ENCODE data around the gene DOC2B. TPM values are rescaled to one million over a fixed set of nuclear protein-coding genes. Genes with fewer than 3 reads are reported as not detected.
"Not testable (repeated sequence)": the region's sequence is repeated elsewhere in the genome, so short reads cannot be mapped to it uniquely, and the experiment has no call there.

DOC2B gene
- total RNA-seq, 2 experiments from 2014 or later: not detected

GRCh38 chr17:226108-227077 is 44.9 kb upstream of the DOC2B start:
- CTCF ChIA-PET (ENCODE audit: unreplicated experiment): no interaction called here
- Histone ChIP-seq H2AFZ (ENCODE audit: low read length) (no peak overlapping the region), H3K9me3 (ENCODE audit: low read length) (no peaks in the 10 kb centered on the region), H3K79me2 (ENCODE audit: insufficient read depth, low read depth, low read length) (no peaks in the 10 kb centered on the region), H3K4me1 (ENCODE audit: insufficient read depth, low read length, poor library complexity, severe bottlenecking) (peaks cover 21% of the 10 kb centered on the region), H3K36me3 (ENCODE audit: insufficient read depth, low read length) (no peaks in the 10 kb centered on the region), H3K4me2 (ENCODE audit: low read length) (no peak overlapping the region), H4K20me1 (ENCODE audit: insufficient read depth, low read length) (no peaks in the 10 kb centered on the region), H3K27ac (ENCODE audit: low read depth, low read length, poor library complexity, severe bottlenecking) (no peak overlapping the region), H3K4me3 (ENCODE audit: low read depth, low read length, poor library complexity, severe bottlenecking) (no peak overlapping the region), H3K9me2 (ENCODE audit: insufficient read depth, low read length) (no peaks in the 10 kb centered on the region)
- TF ChIP-seq CTCF (conservative IDR thresholded peaks at IDR 0.05; ENCODE audit: low read length) (no peak), EZH2phosphoT487 (IDR thresholded peaks at IDR 0.05; ENCODE audit: borderline replicate concordance, low read depth, low read length) (no peak)
- POLR2A ChIA-PET: no interaction called here
- DNase-seq (ENCODE audit: low spot score): no peak
- intact Hi-C loops (cut with micrococcal nuclease; ENCODE audit: unreplicated experiment): no loop called here
- BruUV-seq (replicated peaks): no TSS peak

GRCh38 chr17:225551-225950 is 44.1 kb upstream of the DOC2B start:
- no peak overlapping the region for H3K27ac ChIP-seq (ENCODE audit: low read depth, low read length, poor library complexity, severe bottlenecking)
- no peaks in the 10 kb centered on the region for H4K20me1 ChIP-seq (ENCODE audit: insufficient read depth, low read length)
- DNase-seq (ENCODE audit: low spot score): no peak
- H3K4me3 ChIP-seq (ENCODE audit: low read depth, low read length, poor library complexity, severe bottlenecking): no peak overlapping the region
- intact Hi-C loops (cut with micrococcal nuclease; ENCODE audit: unreplicated experiment): no loop called here
- ChIA-PET POLR2A (no interaction called here), CTCF (ENCODE audit: unreplicated experiment) (no interaction called here)
- H3K4me1 ChIP-seq (ENCODE audit: insufficient read depth, low read length, poor library complexity, severe bottlenecking): peaks cover 13% of the 10 kb centered on the region
- H3K9me3 ChIP-seq (ENCODE audit: low read length): no peaks in the 10 kb centered on the region
- TF ChIP-seq EZH2phosphoT487 (IDR thresholded peaks at IDR 0.05; ENCODE audit: borderline replicate concordance, low read depth, low read length) (no peak), CTCF (conservative IDR thresholded peaks at IDR 0.05; ENCODE audit: low read length) (no peak)
- no TSS peak for BruUV-seq (replicated peaks)
- no peak overlapping the region for H2AFZ ChIP-seq (ENCODE audit: low read length)
- no peak overlapping the region for H3K4me2 ChIP-seq (ENCODE audit: low read length)
- no peaks in the 10 kb centered on the region for H3K9me2 ChIP-seq (ENCODE audit: insufficient read depth, low read length)
- H3K79me2 ChIP-seq (ENCODE audit: insufficient read depth, low read depth, low read length): no peaks in the 10 kb centered on the region
- H3K36me3 ChIP-seq (ENCODE audit: insufficient read depth, low read length): no peaks in the 10 kb centered on the region

GRCh38 chr17:224576-224975 is 43.1 kb upstream of the DOC2B start:
- H3K9me3 ChIP-seq (ENCODE audit: low read length); H3K4me1 ChIP-seq (ENCODE audit: insufficient read depth, low read length, poor library complexity, severe bottlenecking); H3K4me3 ChIP-seq (ENCODE audit: low read depth, low read length, poor library complexity, severe bottlenecking); POLR2A ChIA-PET; H3K79me2 ChIP-seq (ENCODE audit: insufficient read depth, low read depth, low read length); H4K20me1 ChIP-seq (ENCODE audit: insufficient read depth, low read length); H3K27ac ChIP-seq (ENCODE audit: low read depth, low read length, poor library complexity, severe bottlenecking); CTCF ChIA-PET (ENCODE audit: unreplicated experiment); H3K4me2 ChIP-seq (ENCODE audit: low read length); intact Hi-C loops (cut with micrococcal nuclease; ENCODE audit: unreplicated experiment); H2AFZ ChIP-seq (ENCODE audit: low read length); H3K36me3 ChIP-seq (ENCODE audit: insufficient read depth, low read length); DNase-seq (ENCODE audit: low spot score); BruUV-seq (replicated peaks); H3K9me2 ChIP-seq (ENCODE audit: insufficient read depth, low read length): not testable (repeated sequence)
